Neuron (in vitro differentiated cells): Measurements from ENCODE around the gene COL27A1.

Source experiments
- H2AFZ ChIP-seq: one replicate; pipeline ENCODE4 v1.6.1; 2013; ENCODE audit warnings: low read depth, mild to moderate bottlenecking, inconsistent platforms, low read length, moderate library complexity
- H3K27me3 ChIP-seq: one replicate; pipeline ENCODE4 v1.6.1; 2013; ENCODE audit warnings: low read length; ENCODE audit not compliant: insufficient read depth
- H3K36me3 ChIP-seq: one replicate; pipeline ENCODE4 v1.6.1; 2013; ENCODE audit warnings: low read length; ENCODE audit not compliant: insufficient read depth
- H3K4me1 ChIP-seq: one replicate; pipeline ENCODE4 v1.6.1; 2013; ENCODE audit warnings: low read length; ENCODE audit not compliant: insufficient read depth
- H3K4me3 ChIP-seq: 2 replicates; pipeline ENCODE4 v1.5.1; 2013; ENCODE audit warnings: mild to moderate bottlenecking, low read length, moderate library complexity
- H3K9me3 ChIP-seq: one replicate; pipeline ENCODE4 v1.6.1; 2013; ENCODE audit warnings: low read length

The COL27A1 gene

GRCh38 chr9:114291064-114291474 lies 135.7 kb downstream of the COL27A1 start:
- Histone ChIP-seq H3K36me3 (peaks cover 6% of the 10 kb centered on the region), H3K4me1 (no peaks in the 10 kb centered on the region), H2AFZ (no peak overlapping the region), H3K9me3 (peaks cover 3% of the 10 kb centered on the region), H3K4me3 (no peak overlapping the region), H3K27me3 (no peaks in the 10 kb centered on the region)

- Histone ChIP-seq H3K4me1 (no peaks in the 10 kb centered on the region), H2AFZ (no peak overlapping the region), H3K27me3 (no peaks in the 10 kb centered on the region), H3K4me3 (no peak overlapping the region), H3K36me3 (peaks cover 6% of the 10 kb centered on the region), H3K9me3 (peaks cover 5% of the 10 kb centered on the region)
These were observed 136.7 kb downstream of the COL27A1 start for GRCh38 chr9:114291886-114292590.

- Histone ChIP-seq H3K4me3 (no peak overlapping the region), H3K36me3 (peaks cover 6% of the 10 kb centered on the region), H2AFZ (no peak overlapping the region)
These were observed 139.3 kb downstream of the COL27A1 start for GRCh38 chr9:114294664-114295063.

GRCh38 chr9:114296338-114296737 lies 141.0 kb downstream of the COL27A1 start:
- Histone ChIP-seq H3K4me1 (no peaks in the 10 kb centered on the region), H3K9me3 (peaks cover 6% of the 10 kb centered on the region), H3K36me3 (peaks cover 6% of the 10 kb centered on the region), H3K4me3 (no peak overlapping the region), H3K27me3 (no peaks in the 10 kb centered on the region), H2AFZ (no peak overlapping the region)

More at GRCh38 chr9:114294664-114295063, 139.3 kb downstream of the COL27A1 start:
- H3K4me1 ChIP-seq, result no peaks in the 10 kb centered on the region
- H3K27me3 ChIP-seq, result no peaks in the 10 kb centered on the region
- H3K9me3 ChIP-seq, result peaks cover 5% of the 10 kb centered on the region

- no peaks in the 10 kb centered on the region for H3K4me1 ChIP-seq
- H2AFZ ChIP-seq, result no peak overlapping the region
- no peaks in the 10 kb centered on the region for H3K27me3 ChIP-seq
- peaks cover 3% of the 10 kb centered on the region for H3K36me3 ChIP-seq
- peaks cover 6% of the 10 kb centered on the region for H3K9me3 ChIP-seq
- no peak overlapping the region for H3K4me3 ChIP-seq
These were observed 144.2 kb downstream of the COL27A1 start for GRCh38 chr9:114299286-114300152.

- peaks cover under 1% of the 10 kb centered on the region for H3K36me3 ChIP-seq
- H3K4me3 ChIP-seq, result no peak overlapping the region
These were observed 145.0 kb downstream of the COL27A1 start for GRCh38 chr9:114300153-114300845.

GRCh38 chr9:114300846-114301797 lies 145.8 kb downstream of the COL27A1 start:
- no peaks in the 10 kb centered on the region for H3K4me1 ChIP-seq
- H2AFZ ChIP-seq, result no peak overlapping the region
- H3K27me3 ChIP-seq, result no peaks in the 10 kb centered on the region
- H3K9me3 ChIP-seq, result peaks cover 3% of the 10 kb centered on the region
- no peaks in the 10 kb centered on the region for H3K36me3 ChIP-seq
- H3K4me3 ChIP-seq, result no peak overlapping the region

More at GRCh38 chr9:114300153-114300845, 145.0 kb downstream of the COL27A1 start:
- no peaks in the 10 kb centered on the region for H3K4me1 ChIP-seq
- no peak overlapping the region for H2AFZ ChIP-seq
- H3K27me3 ChIP-seq, result no peaks in the 10 kb centered on the region
- H3K9me3 ChIP-seq, result peaks cover 3% of the 10 kb centered on the region

GRCh38 chr9:114301798-114302565 lies 146.6 kb downstream of the COL27A1 start:
- no peaks in the 10 kb centered on the region for H3K4me1 ChIP-seq
- H3K9me3 ChIP-seq, result peaks cover 2% of the 10 kb centered on the region
- H3K27me3 ChIP-seq, result no peaks in the 10 kb centered on the region
- H2AFZ ChIP-seq, result no peak overlapping the region
- H3K36me3 ChIP-seq, result no peaks in the 10 kb centered on the region
- H3K4me3 ChIP-seq, result no peak overlapping the region

GRCh38 chr9:114302727-114303126 lies 147.4 kb downstream of the COL27A1 start:
- Histone ChIP-seq H3K4me1 (no peaks in the 10 kb centered on the region), H3K36me3 (no peaks in the 10 kb centered on the region), H3K27me3 (no peaks in the 10 kb centered on the region), H3K9me3 (peaks cover 2% of the 10 kb centered on the region), H2AFZ (no peak overlapping the region), H3K4me3 (no peak overlapping the region)

GRCh38 chr9:114303571-114303970 lies 148.2 kb downstream of the COL27A1 start:
- H3K36me3 ChIP-seq, result no peaks in the 10 kb centered on the region
- no peak overlapping the region for H2AFZ ChIP-seq
- H3K27me3 ChIP-seq, result no peaks in the 10 kb centered on the region

GRCh38 chr9:114303977-114304376 lies 148.6 kb downstream of the COL27A1 start:
- Histone ChIP-seq H2AFZ (no peak overlapping the region), H3K36me3 (no peaks in the 10 kb centered on the region), H3K9me3 (peaks cover 2% of the 10 kb centered on the region), H3K4me1 (no peaks in the 10 kb centered on the region), H3K4me3 (no peak overlapping the region), H3K27me3 (no peaks in the 10 kb centered on the region)

More at GRCh38 chr9:114303571-114303970, 148.2 kb downstream of the COL27A1 start:
- no peak overlapping the region for H3K4me3 ChIP-seq
- H3K9me3 ChIP-seq, result peaks cover 2% of the 10 kb centered on the region
- no peaks in the 10 kb centered on the region for H3K4me1 ChIP-seq
